Thoracic aorta (tissue), 2 donors: ENCODE results near the gene DPRX. TPM values are rescaled to one million over a fixed set of nuclear protein-coding genes. Genes with fewer than 3 reads are reported as not detected.

Source experiments
- ATAC-seq: fragments of 150-250 bp; one replicate; pipeline ENCODE4 v1.8.0; 2017; ENCODE audit warnings: low read depth; ENCODE audit not compliant: insufficient number of reproducible peaks, low FRiP score
- DNase-seq: peaks from one replicate; pipeline ENCODE4 v3.0.0-alpha.2; 2020; ENCODE audit warnings: low spot score
- H3K27ac ChIP-seq, 2 donors: fragments of 200-600 bp; sonication (generic); 1 replicate in 1 of 2; 2 replicates in 1 of 2; pipeline ENCODE4 v1.5.1; 2016; ENCODE audit warnings: mild to moderate bottlenecking in 2 of 2, moderate library complexity in 2 of 2
- H3K27me3 ChIP-seq: fragments of 200-600 bp; sonication (generic); replicated peaks from 2 replicates; pipeline ENCODE4 v1.6.0; 2016; ENCODE audit warnings: mild to moderate bottlenecking; ENCODE audit not compliant: insufficient read depth
- H3K36me3 ChIP-seq: fragments of 200-600 bp; sonication (generic); one replicate; pipeline ENCODE4 v1.5.1; 2016
- H3K4me1 ChIP-seq, 2 donors: fragments of 200-600 bp; sonication (generic); 1 replicate in 1 of 2; 2 replicates in 1 of 2; pipeline versions ENCODE4 v1.5.1 to v1.6.0; 2016; ENCODE audit warnings: low read depth in 2 of 2, mild to moderate bottlenecking in 1 of 2; ENCODE audit not compliant: control insufficient read depth in 1 of 2
- H3K4me3 ChIP-seq: fragments of 200-600 bp; sonication (generic); 2 replicates; pipeline ENCODE4 v1.5.1; 2016; ENCODE audit warnings: mild to moderate bottlenecking
- H3K9me3 ChIP-seq: fragments of 200-600 bp; sonication (generic); 2 replicates; pipeline ENCODE4 v1.5.1; 2016
- total RNA-seq, 2 donors: library from RNA; depleted of rRNA; stranded (reverse); fragments of >200 nt; gene quantifications; one replicate each; pipeline versions ENCODE4 v1.1.0 to v1.2.3, GENCODE V29; 2016
- TF ChIP-seq, protein P1 (sequence below): fragments of 200-600 bp; sonication (generic); IDR thresholded peaks from one replicate; pipeline ENCODE4 v1.5.1; 2019; ENCODE audit warnings: antibody characterized with exemption

The DPRX gene
- total RNA-seq, 2 donors from 2014 or later = not detected

DNA sequence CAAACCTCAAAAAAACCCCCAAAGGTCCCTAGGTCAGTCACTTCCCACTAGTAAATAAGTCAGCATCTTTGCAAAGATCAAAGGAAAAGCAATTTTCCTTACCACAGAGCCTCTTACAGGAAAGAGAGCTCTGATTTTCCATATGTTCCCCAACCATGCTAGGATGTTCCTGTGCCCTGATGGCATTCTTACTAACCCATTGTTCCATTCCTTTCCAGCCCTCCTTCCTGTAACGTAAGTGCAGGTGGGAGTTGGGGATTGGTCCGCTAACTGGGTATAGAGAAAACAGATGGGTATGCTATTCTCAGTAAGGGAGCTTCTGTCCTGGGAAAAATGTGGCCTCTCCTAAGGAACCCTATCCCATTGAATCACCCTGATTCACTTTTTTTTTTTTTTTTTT is 14.3 kb downstream of the DPRX start:
- ATAC-seq = no peak
- Histone ChIP-seq H3K9me3 (peaks cover 10% of the 10 kb centered on the region), H3K36me3 (no peaks in the 10 kb centered on the region), H3K27me3 (no peaks in the 10 kb centered on the region), H3K4me1 (no peaks in the 10 kb centered on the region), H3K4me3 (no peak overlapping the region), H3K27ac (no peak overlapping the region)
- DNase-seq = no peak
- TF ChIP-seq, protein P1, sequence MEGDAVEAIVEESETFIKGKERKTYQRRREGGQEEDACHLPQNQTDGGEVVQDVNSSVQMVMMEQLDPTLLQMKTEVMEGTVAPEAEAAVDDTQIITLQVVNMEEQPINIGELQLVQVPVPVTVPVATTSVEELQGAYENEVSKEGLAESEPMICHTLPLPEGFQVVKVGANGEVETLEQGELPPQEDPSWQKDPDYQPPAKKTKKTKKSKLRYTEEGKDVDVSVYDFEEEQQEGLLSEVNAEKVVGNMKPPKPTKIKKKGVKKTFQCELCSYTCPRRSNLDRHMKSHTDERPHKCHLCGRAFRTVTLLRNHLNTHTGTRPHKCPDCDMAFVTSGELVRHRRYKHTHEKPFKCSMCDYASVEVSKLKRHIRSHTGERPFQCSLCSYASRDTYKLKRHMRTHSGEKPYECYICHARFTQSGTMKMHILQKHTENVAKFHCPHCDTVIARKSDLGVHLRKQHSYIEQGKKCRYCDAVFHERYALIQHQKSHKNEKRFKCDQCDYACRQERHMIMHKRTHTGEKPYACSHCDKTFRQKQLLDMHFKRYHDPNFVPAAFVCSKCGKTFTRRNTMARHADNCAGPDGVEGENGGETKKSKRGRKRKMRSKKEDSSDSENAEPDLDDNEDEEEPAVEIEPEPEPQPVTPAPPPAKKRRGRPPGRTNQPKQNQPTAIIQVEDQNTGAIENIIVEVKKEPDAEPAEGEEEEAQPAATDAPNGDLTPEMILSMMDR = no peak

DNA sequence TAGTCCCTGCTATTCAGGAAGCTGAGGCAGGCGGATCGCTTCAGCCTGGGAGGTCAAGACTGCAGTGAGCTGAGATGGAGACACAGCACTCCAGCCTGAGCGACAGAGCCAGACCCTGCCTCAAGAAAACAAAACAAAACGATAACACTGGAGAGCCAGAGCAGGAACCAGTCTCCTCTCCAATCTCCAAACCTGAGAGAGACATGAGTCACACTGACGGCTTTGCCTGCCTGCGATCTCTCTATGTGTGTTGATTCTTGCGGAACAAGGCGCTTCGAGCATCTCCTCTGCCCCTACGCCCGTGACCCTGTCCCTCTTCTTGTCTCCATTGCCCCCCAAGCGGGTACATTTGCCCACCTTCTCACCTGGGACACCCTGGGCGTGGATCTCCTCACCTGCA is 15.6 kb downstream of the DPRX start:
- Histone ChIP-seq H3K27ac (no peak overlapping the region), H3K4me3 (no peak overlapping the region), H3K36me3 (no peaks in the 10 kb centered on the region), H3K4me1 (no peaks in the 10 kb centered on the region), H3K27me3 (no peaks in the 10 kb centered on the region), H3K9me3 (peaks cover 10% of the 10 kb centered on the region)
- DNase-seq (no peak), ATAC-seq (no peak)
- TF ChIP-seq, protein P1 = no peak

DNA sequence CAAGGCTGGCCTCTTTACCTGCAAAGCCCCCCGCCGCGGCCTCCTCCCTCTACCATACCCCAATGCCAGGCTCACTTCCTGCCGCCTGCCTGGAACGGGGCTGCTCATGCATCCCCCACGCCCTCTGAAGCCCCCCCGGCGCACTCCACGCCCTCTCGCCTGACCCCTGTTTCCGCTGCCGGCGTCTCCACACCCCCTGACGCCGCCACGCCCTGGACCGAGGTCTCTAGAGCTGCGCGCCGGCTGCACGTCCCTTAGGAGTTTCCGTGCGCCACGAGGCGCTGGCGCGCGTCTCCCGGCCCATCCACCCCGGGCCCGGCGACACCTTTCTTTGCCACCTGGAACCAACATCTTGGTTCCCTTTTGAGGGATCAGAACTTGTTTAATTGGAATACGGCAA is 16.0 kb downstream of the DPRX start:
- Histone ChIP-seq H3K4me3 (no peak overlapping the region), H3K4me1 (no peaks in the 10 kb centered on the region), H3K27ac (no peak overlapping the region), H3K27me3 (no peaks in the 10 kb centered on the region), H3K9me3 (peaks cover 10% of the 10 kb centered on the region), H3K36me3 (no peaks in the 10 kb centered on the region)
- no peak for DNase-seq
- no peak for ATAC-seq
- TF ChIP-seq, protein P1 = no peak

DNA sequence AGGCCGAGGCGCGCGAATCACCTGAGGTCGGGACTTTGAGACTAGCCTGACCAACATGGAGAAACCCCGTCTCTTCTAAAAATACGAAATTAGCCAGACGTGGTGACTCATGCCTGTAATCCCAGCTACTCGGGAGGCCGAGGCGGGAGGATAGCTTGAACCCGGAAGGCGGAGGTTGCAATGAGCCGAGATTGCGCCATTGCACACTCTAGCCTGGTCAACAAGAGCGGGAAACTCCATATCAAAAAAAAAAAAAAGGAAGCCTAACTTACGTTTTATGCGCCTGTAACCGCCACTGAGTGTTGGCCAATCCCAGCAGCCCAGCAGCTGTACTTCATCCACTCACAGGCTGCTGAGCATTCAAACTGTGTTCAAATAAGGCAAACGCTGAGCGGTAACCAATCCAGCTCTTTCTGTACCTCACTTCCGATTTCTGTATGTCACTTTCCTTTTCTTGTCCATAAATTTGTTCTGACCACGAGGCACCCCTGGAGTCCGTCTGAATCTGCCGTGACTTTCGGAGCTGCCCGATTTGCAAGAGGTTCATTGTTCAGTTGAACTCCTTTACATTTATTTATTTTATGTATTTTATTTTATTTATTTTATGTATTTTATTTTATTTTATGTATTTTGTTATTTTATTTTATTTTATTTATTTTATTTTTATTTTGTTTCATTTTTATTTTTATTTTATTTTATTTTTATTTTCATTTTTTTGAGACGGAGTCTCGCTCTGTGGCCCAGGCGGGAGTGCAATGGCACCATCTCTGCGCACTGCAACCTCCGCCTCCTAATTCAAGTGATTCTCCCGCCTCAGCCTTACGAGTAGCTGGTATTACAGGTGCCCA is 18.2 kb downstream of the DPRX start:
- H3K27me3 ChIP-seq = no peaks in the 10 kb centered on the region
- DNase-seq (no peak), ATAC-seq (no peak)
- no peak overlapping the region for H3K27ac ChIP-seq
- H3K4me1 ChIP-seq = no peaks in the 10 kb centered on the region
- no peaks in the 10 kb centered on the region for H3K36me3 ChIP-seq
- TF ChIP-seq, protein P1 = no peak
- H3K9me3 ChIP-seq = peaks cover 10% of the 10 kb centered on the region
- H3K4me3 ChIP-seq = no peak overlapping the region

DNA sequence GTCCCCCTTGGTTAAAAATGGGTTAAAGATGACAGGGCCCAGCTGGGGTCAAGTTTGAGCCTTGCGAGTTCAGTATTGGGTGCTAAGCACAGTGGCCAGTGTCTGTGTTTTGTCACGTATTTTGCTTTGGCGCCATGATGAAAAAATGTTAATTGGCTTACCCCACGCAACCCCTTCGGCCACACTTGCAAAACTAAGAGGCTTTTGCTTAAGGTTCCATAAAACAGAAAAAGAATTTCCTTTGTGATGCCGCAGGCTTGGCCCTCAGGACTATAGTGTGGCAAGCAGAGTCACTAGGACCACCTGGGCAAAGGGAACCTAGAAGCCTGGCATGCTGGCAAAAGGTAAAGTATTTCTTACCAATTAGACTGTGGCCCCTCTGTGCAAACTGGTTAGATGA is 20.7 kb downstream of the DPRX start:
- no peaks in the 10 kb centered on the region for H3K4me1 ChIP-seq
- TF ChIP-seq, protein P1 = no peak
- H3K9me3 ChIP-seq = peaks cover 10% of the 10 kb centered on the region
- H3K4me3 ChIP-seq = no peak overlapping the region
- H3K27ac ChIP-seq = no peak overlapping the region
- ATAC-seq = no peak
- H3K27me3 ChIP-seq = no peaks in the 10 kb centered on the region
- no peak for DNase-seq
- no peaks in the 10 kb centered on the region for H3K36me3 ChIP-seq
